HUES6 (cell line): ENCODE data around the gene CAMP.

ENCODE experiments used
- H3K27ac ChIP-seq: 2 replicates; pipeline ENCODE4 v1.7.0; 2013; ENCODE audit warnings: low read depth, mild to moderate bottlenecking, low read length, inconsistent platforms
- H3K27me3 ChIP-seq: 2 replicates; pipeline ENCODE4 v1.6.1; 2013; ENCODE audit warnings: low read length; ENCODE audit not compliant: control insufficient read depth, insufficient read depth
- H3K36me3 ChIP-seq: 2 replicates; pipeline ENCODE4 v1.6.1; 2013; ENCODE audit warnings: low read length; ENCODE audit not compliant: control insufficient read depth, insufficient read depth
- H3K4me1 ChIP-seq: 2 replicates; pipeline ENCODE4 v1.6.1; 2013; ENCODE audit warnings: low read length; ENCODE audit not compliant: control insufficient read depth, insufficient read depth
- H3K4me3 ChIP-seq: 2 replicates; pipeline ENCODE4 v1.5.1; 2013; ENCODE audit warnings: low read depth, low read length
- H3K9ac ChIP-seq: one replicate; pipeline ENCODE4 v1.6.1; 2013; ENCODE audit warnings: mild to moderate bottlenecking, low read length
- H3K9me3 ChIP-seq: 2 replicates; pipeline ENCODE4 v1.6.1; 2013; ENCODE audit warnings: low read depth, low read length; ENCODE audit not compliant: control insufficient read depth, insufficient read depth

CAMP gene

DNA sequence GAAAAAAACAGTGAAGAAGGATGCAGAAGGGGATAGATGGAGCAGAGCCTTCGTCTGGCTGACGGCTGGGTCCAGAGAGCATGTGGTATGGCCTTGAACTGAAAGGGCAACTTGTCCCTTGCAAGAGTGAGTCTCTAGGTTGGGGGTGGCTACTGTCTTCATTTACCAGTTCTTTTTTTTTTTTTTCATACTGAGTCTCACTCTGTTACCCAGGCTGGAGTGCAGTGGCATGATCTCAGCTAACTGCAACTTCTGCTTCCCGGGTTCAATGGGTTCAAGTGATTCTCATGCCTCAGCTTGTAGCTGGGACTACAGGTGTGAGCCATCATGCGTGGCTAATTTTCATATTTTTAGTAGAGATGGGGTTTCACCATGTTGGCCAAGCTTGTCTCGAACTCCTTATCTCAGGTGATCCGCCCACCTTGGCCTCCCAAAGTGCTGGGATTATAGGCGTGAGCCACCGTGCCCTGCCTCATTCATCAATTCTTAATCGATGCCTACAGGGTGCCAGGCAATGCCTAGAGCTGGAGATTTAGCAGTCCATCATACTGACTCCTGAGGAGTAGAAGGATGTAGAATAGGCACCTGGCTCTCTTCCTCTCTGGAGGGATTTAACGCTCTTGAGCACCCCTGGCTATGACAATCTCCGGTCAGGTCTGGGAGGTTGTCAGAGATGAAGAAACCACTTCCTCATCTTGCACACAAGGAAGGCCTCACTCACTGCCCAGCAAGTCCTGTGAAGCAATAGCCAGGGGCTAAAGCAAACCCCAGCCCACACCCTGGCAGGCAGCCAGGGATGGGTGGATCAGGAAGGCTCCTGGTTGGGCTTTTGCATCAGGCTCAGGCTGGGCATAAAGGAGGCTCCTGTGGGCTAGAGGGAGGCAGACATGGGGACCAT, at the start of gene CAMP:
TSS of gene CAMP (plus strand) at position 880 of the 898 bp plus-strand sequence. CDS start at position 897, 17 bp downstream.
- Histone ChIP-seq H3K4me1 (no peaks in the 10 kb centered on the region), H3K9ac (no peak within 1 kb of the TSS), H3K27me3 (peaks cover 2% of the 10 kb centered on the region; the same call in 1 of the 2 replicates), H3K9me3 (no peaks in the 10 kb centered on the region), H3K36me3 (no peaks in the 10 kb centered on the region), H3K4me3 (no peak within 1 kb of the TSS), H3K27ac (no peak within 1 kb of the TSS)

DNA sequence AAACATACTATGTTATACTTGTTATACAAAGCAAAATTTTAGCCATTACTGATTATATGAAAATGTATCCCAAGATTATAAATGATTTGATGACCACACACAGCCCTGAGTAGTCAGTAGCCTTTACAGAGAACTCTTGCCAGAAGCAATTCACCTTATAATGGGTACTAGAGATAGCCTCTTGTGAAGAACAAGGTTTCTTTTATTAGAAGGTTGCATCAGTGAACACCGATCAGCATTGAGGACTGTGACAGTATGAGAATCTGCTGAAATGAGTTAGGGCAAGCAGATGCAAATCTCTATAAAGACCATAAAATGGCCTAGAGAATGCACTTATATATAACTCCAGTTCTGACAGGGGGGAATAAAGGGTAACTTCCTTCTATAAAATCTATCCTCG, 45.2 kb upstream of the CAMP start:
- Histone ChIP-seq H3K4me1 (no peaks in the 10 kb centered on the region), H3K27me3 (no peaks in the 10 kb centered on the region), H3K9me3 (no peaks in the 10 kb centered on the region), H3K9ac (no peak overlapping the region), H3K4me3 (no peak overlapping the region), H3K27ac (no peak overlapping the region), H3K36me3 (peaks cover 99% of the 10 kb centered on the region)

- no peak overlapping the region for H3K9ac ChIP-seq
- H3K36me3 ChIP-seq: peaks cover 99% of the 10 kb centered on the region
- H3K4me3 ChIP-seq: no peak overlapping the region
Observed at GRCh38 chr3:48180021-48180420, 43.3 kb upstream of the CAMP start.

GRCh38 chr3:48180531-48181253, 42.6 kb upstream of the CAMP start:
- H3K9ac ChIP-seq: no peak overlapping the region
- no peak overlapping the region for H3K27ac ChIP-seq
- H3K36me3 ChIP-seq: peaks cover 99% of the 10 kb centered on the region

More at GRCh38 chr3:48180021-48180420, 43.3 kb upstream of the CAMP start:
- Histone ChIP-seq H3K4me1 (no peaks in the 10 kb centered on the region), H3K9me3 (no peaks in the 10 kb centered on the region), H3K27me3 (no peaks in the 10 kb centered on the region), H3K27ac (no peak overlapping the region)

DNA sequence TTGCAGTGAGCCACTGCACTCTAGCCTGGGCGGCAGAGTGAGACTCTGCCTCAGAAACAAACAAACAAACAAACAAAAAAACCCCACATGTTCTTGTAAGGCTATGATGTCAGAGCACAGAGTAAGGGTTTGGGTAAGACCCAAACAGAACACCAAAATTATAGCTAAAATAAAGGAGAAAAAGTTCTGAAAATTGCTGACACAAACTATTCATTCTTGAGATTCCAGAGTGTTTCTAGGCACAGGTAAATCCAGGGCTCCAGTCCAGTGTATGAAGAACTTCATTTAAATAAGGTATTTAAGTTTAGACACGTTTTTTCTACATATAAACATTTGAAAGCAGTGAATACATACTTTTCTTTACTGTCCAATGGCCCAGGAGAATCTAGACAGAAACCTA, 39.0 kb upstream of the CAMP start:
- Histone ChIP-seq H3K4me1 (peaks cover 4% of the 10 kb centered on the region; the same call in 1 of the 2 replicates), H3K9me3 (no peaks in the 10 kb centered on the region)

More at GRCh38 chr3:48180531-48181253, 42.6 kb upstream of the CAMP start:
- Histone ChIP-seq H3K9me3 (no peaks in the 10 kb centered on the region), H3K4me1 (no peaks in the 10 kb centered on the region), H3K27me3 (no peaks in the 10 kb centered on the region), H3K4me3 (no peak overlapping the region)

GRCh38 chr3:48185129-48185528, 38.2 kb upstream of the CAMP start:
- peaks cover 68% of the 10 kb centered on the region for H3K36me3 ChIP-seq
- no peak overlapping the region for H3K4me3 ChIP-seq
- no peak overlapping the region for H3K9ac ChIP-seq
- no peaks in the 10 kb centered on the region for H3K9me3 ChIP-seq
- peaks cover 4% of the 10 kb centered on the region; the same call in 1 of the 2 replicates for H3K4me1 ChIP-seq
- no peaks in the 10 kb centered on the region for H3K27me3 ChIP-seq
- H3K27ac ChIP-seq: no peak overlapping the region

More for the DNA sequence above, 39.0 kb upstream of the CAMP start:
- Histone ChIP-seq H3K4me3 (no peak overlapping the region), H3K9ac (no peak overlapping the region), H3K36me3 (peaks cover 76% of the 10 kb centered on the region), H3K27ac (no peak overlapping the region), H3K27me3 (no peaks in the 10 kb centered on the region)

GRCh38 chr3:48186631-48187300, 36.5 kb upstream of the CAMP start:
- H3K9ac ChIP-seq: peak overlapping the region; percentile 95
- peak overlapping the region; percentile 93; the same call in 1 of the 2 replicates for H3K27ac ChIP-seq
- H3K36me3 ChIP-seq: peaks cover 52% of the 10 kb centered on the region
- no peaks in the 10 kb centered on the region for H3K9me3 ChIP-seq
- H3K4me3 ChIP-seq: peak overlapping the region; percentile 91
- H3K4me1 ChIP-seq: peaks cover 14% of the 10 kb centered on the region
- no peaks in the 10 kb centered on the region for H3K27me3 ChIP-seq

DNA sequence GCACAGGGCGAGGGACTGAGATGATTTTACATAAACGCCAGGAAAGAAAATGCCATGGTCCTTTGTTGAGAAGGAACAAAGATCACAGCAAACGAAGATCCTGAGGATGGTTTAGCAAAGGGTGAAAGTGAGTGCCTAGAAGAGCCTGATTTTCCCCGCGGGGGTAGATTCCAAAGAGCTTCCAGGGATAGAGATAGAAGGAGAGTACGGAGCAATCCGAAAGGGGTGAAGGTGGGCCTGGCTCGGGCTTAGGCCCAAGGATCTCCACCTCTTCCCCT, 36.1 kb upstream of the CAMP start:
- Histone ChIP-seq H3K9ac (peak overlapping the region; percentile 95), H3K27ac (peak overlapping the region; percentile 93; the same call in 1 of the 2 replicates), H3K36me3 (peaks cover 47% of the 10 kb centered on the region), H3K4me1 (peaks cover 14% of the 10 kb centered on the region), H3K27me3 (no peaks in the 10 kb centered on the region), H3K9me3 (no peaks in the 10 kb centered on the region), H3K4me3 (peak overlapping the region; percentile 91)

- Histone ChIP-seq H3K36me3 (peaks cover 42% of the 10 kb centered on the region), H3K27ac (peak overlapping the region; percentile 93; the same call in 1 of the 2 replicates), H3K9ac (peak overlapping the region; percentile 95), H3K27me3 (no peaks in the 10 kb centered on the region), H3K4me3 (peak overlapping the region; percentile 91), H3K4me1 (peaks cover 14% of the 10 kb centered on the region), H3K9me3 (no peaks in the 10 kb centered on the region)
Observed at GRCh38 chr3:48187579-48188265, 35.6 kb upstream of the CAMP start.
